ENCODE data around the gene TMEM31.

- TF ChIP-seq HBP1 (CRISPR knock-in tag; IDR thresholded peaks at IDR 0.05), result no peak
- no peak for TF ChIP-seq CTCF (IDR thresholded peaks at IDR 0.05 in 2 of 3, conservative IDR thresholded peaks at IDR 0.05 in 1 of 3; ENCODE audit: insufficient read depth in 2 of 3, low read depth in 1 of 3, low read length in 3 of 3)
- no peak for TF ChIP-seq MEF2D (tag; conservative IDR thresholded peaks at IDR 0.05; ENCODE audit: low read depth)
- TF ChIP-seq POLR2AphosphoS5 (IDR thresholded peaks at IDR 0.05; ENCODE audit: control insufficient read depth, insufficient read depth, low read depth, low read length), result no peak
- no peak for TF ChIP-seq RFX1 (IDR thresholded peaks at IDR 0.05)
- no peak for TF ChIP-seq RAD21 (CRISPR knock-in tag; conservative IDR thresholded peaks at IDR 0.05 in 1 of 2, IDR thresholded peaks at IDR 0.05 in 1 of 2)
- no peak for TF ChIP-seq POLR2A (conservative IDR thresholded peaks at IDR 0.05)
- no peak for TF ChIP-seq ZNF12 (CRISPR knock-in tag; IDR thresholded peaks at IDR 0.05)
- TF ChIP-seq REST (IDR thresholded peaks at IDR 0.05; ENCODE audit: borderline replicate concordance), result no peak
- TF ChIP-seq REST (CRISPR knock-in tag; IDR thresholded peaks at IDR 0.05; ENCODE audit: low read depth), result no peak
- TF ChIP-seq THRB (CRISPR knock-in tag; conservative IDR thresholded peaks at IDR 0.05), result no peak
- no peak for TF ChIP-seq JUNB (CRISPR knock-in tag; conservative IDR thresholded peaks at IDR 0.05)
- no peak for TF ChIP-seq FOXJ3 (CRISPR knock-in tag; IDR thresholded peaks at IDR 0.05)
- no peak for TF ChIP-seq SIN3A (IDR thresholded peaks at IDR 0.05; ENCODE audit: borderline replicate concordance in 2 of 2, control insufficient read depth in 1 of 2, low read depth in 2 of 2, low read length in 2 of 2)
- TF ChIP-seq USF2 (CRISPR knock-in tag; IDR thresholded peaks at IDR 0.05), result no peak
Measured at GRCh38 chrX:103742339-103742738, 31.6 kb downstream of the TMEM31 start.

Data from K562 (cell line).